B cell (primary cell): Measurements from ENCODE around the gene ESPNL. TPM values are rescaled to one million over a fixed set of nuclear protein-coding genes. Genes with fewer than 3 reads are reported as not detected.

ENCODE experiments used
- ATAC-seq: fragments of 200-7000 bp; cut with Tn5 transposase; one replicate; pipeline ENCODE4 v1.10.0; 2021; ENCODE audit warnings: low read depth, mild to moderate bottlenecking, moderate number of reproducible peaks, moderate library complexity
- CTCF ChIA-PET: fragments of 350-600 bp; sonication (Branson Sonifier 250); formaldehyde crosslinking; loops from one replicate; lab custom pipeline; 2021; ENCODE audit warnings: antibody characterized with exemption, inconsistent platforms; lab: Charles Lee
- POLR2A ChIA-PET: fragments of 350-600 bp; sonication (Branson Sonifier 250); formaldehyde crosslinking; loops from one replicate; lab custom pipeline; 2021; ENCODE audit warnings: antibody characterized with exemption; lab: Charles Lee
- DNase-seq: peaks from one replicate; pipeline ENCODE4 v3.0.0; 2013
- H2AFZ ChIP-seq: 2 replicates; pipeline ENCODE4 v1.6.1; 2012; ENCODE audit warnings: mild to moderate bottlenecking, low read depth, low read length; ENCODE audit not compliant: insufficient read depth, poor library complexity, severe bottlenecking
- H3K27ac ChIP-seq, 2 donors: 1 replicate in 1 of 2; 2 replicates in 1 of 2; pipeline ENCODE4 v1.5.1; 2012 to 2013; ENCODE audit warnings: low read length in 2 of 2, mild to moderate bottlenecking in 2 of 2, moderate library complexity in 1 of 2
- H3K27me3 ChIP-seq, 4 experiments: fragments of 200-600 bp in 1 of 4; sonication (generic) in 1 of 4; replicated peaks in 1 of 4; 1 replicate in 2 of 4; 2 replicates in 2 of 4; pipeline versions ENCODE4 v1.6.1 to v1.7.0; 2013 to 2016; ENCODE audit warnings: low read length in 3 of 4, mild to moderate bottlenecking in 2 of 4, mixed read lengths in 1 of 4, moderate library complexity in 1 of 4; ENCODE audit not compliant: insufficient read depth in 4 of 4, control insufficient read depth in 3 of 4; ENCODE audit errors: control extremely low read depth in 1 of 4
- H3K36me3 ChIP-seq, 2 experiments: replicated peaks in 1 of 2; 1 replicate in 1 of 2; 2 replicates in 1 of 2; pipeline versions ENCODE4 v1.6.1 to v1.7.1; 2013; ENCODE audit warnings: low read length in 1 of 2; ENCODE audit not compliant: insufficient read depth in 2 of 2, control insufficient read depth in 1 of 2; ENCODE audit errors: control extremely low read depth in 1 of 2, extremely low read depth in 1 of 2
- H3K4me1 ChIP-seq, 2 donors: fragments of 200-600 bp in 1 of 2; sonication (generic) in 1 of 2; 1 replicate in 1 of 2; 2 replicates in 1 of 2; pipeline versions ENCODE4 v1.5.1 to v1.6.1; 2013 to 2017; ENCODE audit warnings: low read length in 2 of 2; ENCODE audit not compliant: control insufficient read depth in 2 of 2, insufficient read depth in 2 of 2
- H3K4me2 ChIP-seq: replicated peaks from 2 replicates; pipeline ENCODE3; 2012; ENCODE audit warnings: mild to moderate bottlenecking, low read depth, low read length; ENCODE audit not compliant: poor library complexity, severe bottlenecking
- H3K4me3 ChIP-seq, 5 experiments: fragments of 200-600 bp in 1 of 5; sonication (generic) in 1 of 5; 1 replicate in 3 of 5; 2 replicates in 2 of 5; pipeline versions ENCODE4 v1.5.1 to v1.7.0; 2011 to 2016; ENCODE audit warnings: low read length in 4 of 5, mild to moderate bottlenecking in 4 of 5, low read depth in 2 of 5, control low read depth in 1 of 5, moderate library complexity in 1 of 5; ENCODE audit not compliant: insufficient read depth in 1 of 5; ENCODE audit errors: control extremely low read depth in 1 of 5, extremely low read depth in 1 of 5
- H3K79me2 ChIP-seq: fragments of 200-600 bp; sonication (generic); one replicate; pipeline ENCODE4 v1.6.0; 2016; ENCODE audit warnings: low read length; ENCODE audit not compliant: control insufficient read depth, insufficient read depth
- H3K9ac ChIP-seq: fragments of 200-600 bp; sonication (generic); 2 replicates; pipeline ENCODE4 v1.6.1; 2017; ENCODE audit warnings: mild to moderate bottlenecking, low read length, moderate library complexity
- H3K9me3 ChIP-seq, 3 donors: one replicate each; pipeline versions ENCODE4 v1.6.1 to v1.7.1; 2013; ENCODE audit warnings: low read length in 2 of 3; ENCODE audit not compliant: control insufficient read depth in 2 of 3, insufficient read depth in 1 of 3; ENCODE audit errors: control extremely low read depth in 1 of 3
- H4K20me1 ChIP-seq: 2 replicates; pipeline ENCODE4 v1.6.0; 2012; ENCODE audit warnings: mild to moderate bottlenecking, low read length; ENCODE audit not compliant: insufficient read depth, control insufficient read depth, poor library complexity, severe bottlenecking
- H3K27ac Mint-ChIP-seq: one replicate; pipeline ENCODE4 v1.8.0; 2021; ENCODE audit warnings: mixed read lengths
- H3K27me3 Mint-ChIP-seq: one replicate; pipeline ENCODE4 v1.8.0; 2021; ENCODE audit warnings: mixed read lengths
- H3K4me1 Mint-ChIP-seq: one replicate; pipeline ENCODE4 v1.8.0; 2021; ENCODE audit warnings: mixed read lengths
- H3K4me3 Mint-ChIP-seq: one replicate; pipeline ENCODE4 v1.8.0; 2021; ENCODE audit warnings: mixed read lengths
- H3K9me3 Mint-ChIP-seq: one replicate; pipeline ENCODE4 v1.8.0; 2022; ENCODE audit warnings: mixed read lengths; ENCODE audit not compliant: insufficient read depth
- EZH2 ChIP-seq: IDR thresholded peaks from 2 replicates; pipeline ENCODE4 v1.6.1; 2012; ENCODE audit warnings: borderline replicate concordance, low read depth, mild to moderate bottlenecking, moderate library complexity, low read length; ENCODE audit not compliant: insufficient read depth, poor library complexity, severe bottlenecking
- WGBS: methylation state at CpG from one replicate; pipeline ENCODE4 v1.1.5; 2013; ENCODE audit warnings: missing lambda C conversion rate; ENCODE audit not compliant: insufficient coverage; 5-methylcytosine and 5-hydroxymethylcytosine counted together
- intact Hi-C: fragments of 100-400 bp; cut with micrococcal nuclease; formaldehyde crosslinking; loops from one replicate; pipeline ENCODE4 v1.10.0; 2022
- polyA plus RNA-seq: library from polyadenylated mRNA; depleted of rRNA; stranded (reverse); fragments of >200 nt; gene quantifications from 2 replicates; pipeline ENCODE4 v1.2.3, GENCODE V29; 2012
- total RNA-seq, 2 donors: library from RNA; stranded (reverse); fragments of 120-200 nt in 1 of 2; gene quantifications; 1 replicate in 1 of 2; 2 replicates in 1 of 2; pipeline versions ENCODE4 v1.2.3 to v1.2.4, GENCODE V29; 2013 to 2022
- TF ChIP-seq, protein P1 (sequence below): fragments of 200-600 bp; IDR thresholded peaks from one replicate; pipeline ENCODE4 v1.8.0; 2022; ENCODE audit warnings: antibody characterized with exemption, mild to moderate bottlenecking

ESPNL gene
- total and polyA plus RNA-seq, 2 donors (not counting 1 experiment from before 2014, with no cell fraction given) = 1.6 to 2.5 TPM

DNA sequence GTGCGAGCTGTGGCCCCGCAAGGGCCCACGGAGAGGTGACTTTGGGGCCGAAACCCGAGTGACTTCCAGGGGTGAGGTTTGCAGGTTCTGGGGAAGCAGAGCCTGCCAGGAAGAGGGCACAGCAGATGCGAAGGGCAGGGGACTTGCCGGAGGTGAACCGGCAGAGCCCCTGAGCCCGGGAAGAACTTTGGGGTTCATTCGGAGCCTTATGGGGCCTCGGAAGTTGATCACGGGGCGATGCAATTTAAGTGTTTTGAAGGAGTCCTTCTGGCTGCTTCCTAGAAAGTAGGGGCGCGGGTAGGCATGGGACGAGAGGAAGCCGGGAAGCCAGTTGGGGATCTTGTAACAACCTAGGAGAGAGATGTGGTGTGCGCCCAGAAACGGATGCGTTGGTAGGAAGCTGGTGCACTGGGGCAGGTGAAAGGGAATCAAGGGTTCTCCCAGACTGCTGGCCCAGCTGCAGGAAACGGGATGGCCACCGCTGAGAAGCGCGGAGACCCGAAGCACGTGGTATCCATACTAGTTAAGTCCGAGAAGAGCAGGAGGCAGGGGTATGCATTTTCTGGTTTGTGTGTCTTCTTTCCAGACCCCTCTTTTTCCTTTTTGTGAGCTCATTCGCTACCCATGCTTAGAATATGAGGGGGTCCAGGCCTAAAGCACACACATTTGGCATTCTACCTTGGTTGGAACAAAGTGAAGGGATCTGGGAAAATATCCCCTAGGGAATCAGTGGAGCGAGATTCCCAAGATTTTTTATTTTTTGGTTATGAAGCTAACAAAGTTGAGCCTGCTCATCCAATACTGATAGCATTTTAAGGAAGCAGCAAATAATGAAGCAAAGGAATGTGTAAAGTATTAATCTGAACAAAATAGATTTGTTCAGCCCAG is 38.6 kb upstream of the ESPNL start:
- Histone ChIP-seq H3K27ac (peak overlapping the region in 1 of 2 donors; percentile 90), H3K36me3 (peaks cover 0 to 7% of the 10 kb centered on the region in 2 experiments), H2AFZ (peak overlapping the region; percentile 99), H3K27me3 (no peaks in the 10 kb centered on the region), H3K4me3 (peak overlapping the region; percentile 60 to 95 (median 88)), H3K9ac (peak overlapping the region; percentile 90), H4K20me1 (no peaks in the 10 kb centered on the region), H3K79me2 (peaks cover 15% of the 10 kb centered on the region), H3K4me1 (peaks cover 15% of the 10 kb centered on the region in 2 donors), H3K9me3 (no peaks in the 10 kb centered on the region), H3K4me2 (peak overlapping the region; percentile 94)
- ATAC-seq = no peak
- Mint-ChIP-seq H3K4me1 (peaks cover 22% of the 10 kb centered on the region), H3K27ac (peak overlapping the region; percentile 28), H3K4me3 (peak overlapping the region; percentile 87), H3K27me3 (peaks cover 8% of the 10 kb centered on the region), H3K9me3 (peaks cover 2% of the 10 kb centered on the region)
- POLR2A ChIA-PET = interaction anchor here (0.6 kb wide), 2 partner anchors 37 to 142 kb away, joined by 3 to 6 read pairs; partner anchors contain the start of gene ILKAP
- 3% methylated on average over 26 of the region's 29 CpGs for WGBS
- CTCF ChIA-PET = no interaction called here
- no peak for TF ChIP-seq EZH2
- TF ChIP-seq, protein P1, sequence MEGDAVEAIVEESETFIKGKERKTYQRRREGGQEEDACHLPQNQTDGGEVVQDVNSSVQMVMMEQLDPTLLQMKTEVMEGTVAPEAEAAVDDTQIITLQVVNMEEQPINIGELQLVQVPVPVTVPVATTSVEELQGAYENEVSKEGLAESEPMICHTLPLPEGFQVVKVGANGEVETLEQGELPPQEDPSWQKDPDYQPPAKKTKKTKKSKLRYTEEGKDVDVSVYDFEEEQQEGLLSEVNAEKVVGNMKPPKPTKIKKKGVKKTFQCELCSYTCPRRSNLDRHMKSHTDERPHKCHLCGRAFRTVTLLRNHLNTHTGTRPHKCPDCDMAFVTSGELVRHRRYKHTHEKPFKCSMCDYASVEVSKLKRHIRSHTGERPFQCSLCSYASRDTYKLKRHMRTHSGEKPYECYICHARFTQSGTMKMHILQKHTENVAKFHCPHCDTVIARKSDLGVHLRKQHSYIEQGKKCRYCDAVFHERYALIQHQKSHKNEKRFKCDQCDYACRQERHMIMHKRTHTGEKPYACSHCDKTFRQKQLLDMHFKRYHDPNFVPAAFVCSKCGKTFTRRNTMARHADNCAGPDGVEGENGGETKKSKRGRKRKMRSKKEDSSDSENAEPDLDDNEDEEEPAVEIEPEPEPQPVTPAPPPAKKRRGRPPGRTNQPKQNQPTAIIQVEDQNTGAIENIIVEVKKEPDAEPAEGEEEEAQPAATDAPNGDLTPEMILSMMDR = no peak
- intact Hi-C loops = loop anchor here (2.0 kb wide), 3 partner anchors 45 to 365 kb away; partner anchors contain the start of genes ASB1 and RAMP1
- no peak for DNase-seq
